IMR-90 (cell line): Measurements from ENCODE around the gene TMC3. TPM values are rescaled to one million over a fixed set of nuclear protein-coding genes. Genes with fewer than 3 reads are reported as not detected.
A peak's percentile ranks its signal among the peaks of the same experiment; 100 is the strongest.

ENCODE experiments used
- ATAC-seq: fragments of 200-7000 bp; cut with Tn5 transposase; 2 replicates; pipeline ENCODE4 v1.9.1; 2020; ENCODE audit warnings: low read depth, mild to moderate bottlenecking, moderate library complexity
- BruUV-seq: library from RNA; stranded (reverse); fragments of 400-500 nt; replicated peaks from 2 replicates; lab custom pipeline; 2021; lab: Mats Ljungman, UMichigan
- CTCF ChIA-PET: fragments of 300-600 bp; formaldehyde crosslinking; extraction: SDS; loops from one replicate; lab custom pipeline; 2021; ENCODE audit warnings: antibody characterized with exemption; lab: Yijun Ruan, JAX
- POLR2A ChIA-PET: fragments of 300-600 bp; sonication (Branson Sonifier 250); formaldehyde crosslinking; loops from one replicate; lab custom pipeline; 2022; ENCODE audit warnings: antibody characterized with exemption; ENCODE audit not compliant: unreplicated experiment; lab: Charles Lee
- DNase-seq: peaks from one replicate; pipeline ENCODE4 v3.0.0; 2013
- H2AFZ ChIP-seq: replicated peaks from 2 replicates; pipeline ENCODE3; 2013; ENCODE audit warnings: low read length, mild to moderate bottlenecking; ENCODE audit not compliant: poor library complexity
- H2AK5ac ChIP-seq: 2 replicates; pipeline ENCODE4 v1.6.1; 2013; ENCODE audit warnings: low read depth, low read length, inconsistent platforms
- H2AK9ac ChIP-seq: replicated peaks from 2 replicates; pipeline ENCODE3; 2013; ENCODE audit warnings: mild to moderate bottlenecking, low read depth, low read length, moderate library complexity; ENCODE audit not compliant: poor library complexity
- H2BK120ac ChIP-seq: 2 replicates; pipeline ENCODE4 v1.6.1; 2013; ENCODE audit warnings: low read depth, low read length, inconsistent platforms
- H2BK15ac ChIP-seq: 3 replicates; pipeline ENCODE4 v1.6.1; 2013; ENCODE audit warnings: low read depth, low read length, inconsistent platforms
- H2BK20ac ChIP-seq: 2 replicates; pipeline ENCODE4 v1.6.1; 2013; ENCODE audit warnings: low read depth, mild to moderate bottlenecking, inconsistent platforms, low read length, moderate library complexity
- H2BK5ac ChIP-seq: 2 replicates; pipeline ENCODE4 v1.6.1; 2013; ENCODE audit warnings: mild to moderate bottlenecking, low read depth, low read length, inconsistent platforms; ENCODE audit not compliant: poor library complexity, severe bottlenecking
- H3K14ac ChIP-seq: replicated peaks from 2 replicates; pipeline ENCODE4 v1.6.1; 2013; ENCODE audit warnings: low read depth, low read length, inconsistent platforms
- H3K18ac ChIP-seq: 2 replicates; pipeline ENCODE4 v1.6.1; 2013; ENCODE audit warnings: low read depth, low read length, control low read depth
- H3K23ac ChIP-seq: 2 replicates; pipeline ENCODE4 v1.6.1; 2013; ENCODE audit warnings: low read depth, low read length, inconsistent platforms
- H3K27ac ChIP-seq: 2 replicates; pipeline ENCODE4 v1.5.1; 2013; ENCODE audit warnings: mild to moderate bottlenecking, control low read depth, low read length; ENCODE audit not compliant: insufficient read depth
- H3K27me3 ChIP-seq: 2 replicates; pipeline ENCODE4 v1.6.1; 2013; ENCODE audit warnings: low read length; ENCODE audit not compliant: control insufficient read depth, insufficient read depth
- H3K36me3 ChIP-seq: 2 replicates; pipeline ENCODE4 v1.6.1; 2013; ENCODE audit warnings: low read length, mixed read lengths; ENCODE audit not compliant: control insufficient read depth, insufficient read depth
- H3K4ac ChIP-seq: 2 replicates; pipeline ENCODE4 v1.6.1; 2013; ENCODE audit warnings: low read depth, low read length, inconsistent platforms
- H3K4me1 ChIP-seq: 2 replicates; pipeline ENCODE4 v1.6.1; 2013; ENCODE audit warnings: low read length, mixed read lengths; ENCODE audit not compliant: control insufficient read depth, insufficient read depth
- H3K4me2 ChIP-seq: 2 replicates; pipeline ENCODE4 v1.6.1; 2013; ENCODE audit warnings: low read depth, mild to moderate bottlenecking, control low read depth, low read length, moderate library complexity
- H3K4me3 ChIP-seq: 2 replicates; pipeline ENCODE4 v1.5.1; 2013; ENCODE audit warnings: low read depth, mild to moderate bottlenecking, control low read depth, low read length, moderate library complexity; ENCODE audit not compliant: insufficient read depth
- H3K56ac ChIP-seq: 2 replicates; pipeline ENCODE4 v1.6.1; 2013; ENCODE audit warnings: low read length, inconsistent platforms; ENCODE audit not compliant: insufficient read depth; ENCODE audit errors: extremely low read depth
- H3K79me1 ChIP-seq, 2 experiments: 2 replicates each; pipeline ENCODE4 v1.6.1; 2013; ENCODE audit warnings: low read length in 2 of 2, inconsistent platforms in 1 of 2, low read depth in 1 of 2
- H3K9ac ChIP-seq: 2 replicates; pipeline ENCODE4 v1.6.1; 2013; ENCODE audit warnings: low read depth, low read length, control low read depth
- H3K9me1 ChIP-seq: 2 replicates; pipeline ENCODE4 v1.6.1; 2013; ENCODE audit warnings: low read length, inconsistent platforms; ENCODE audit not compliant: insufficient read depth
- H3K9me3 ChIP-seq: 2 replicates; pipeline ENCODE4 v1.6.1; 2013; ENCODE audit warnings: low read length; ENCODE audit not compliant: control insufficient read depth, insufficient read depth
- H4K20me1 ChIP-seq: 2 replicates; pipeline ENCODE4 v1.6.1; 2013; ENCODE audit warnings: low read length, inconsistent platforms; ENCODE audit not compliant: insufficient read depth
- H4K5ac ChIP-seq: 2 replicates; pipeline ENCODE4 v1.6.1; 2013; ENCODE audit warnings: mild to moderate bottlenecking, low read depth, low read length, control low read depth
- H4K8ac ChIP-seq, 2 experiments: 2 replicates each; pipeline ENCODE4 v1.6.1; 2013; ENCODE audit warnings: low read depth in 2 of 2, low read length in 2 of 2, control low read depth in 1 of 2, inconsistent platforms in 1 of 2
- H4K91ac ChIP-seq: 2 replicates; pipeline ENCODE4 v1.6.1; 2013; ENCODE audit warnings: low read depth, low read length, inconsistent platforms; ENCODE audit not compliant: insufficient read depth
- BHLHE40 ChIP-seq: fragments of 150-350 bp; IDR thresholded peaks from 2 replicates; pipeline ENCODE4 v1.6.1; 2016; ENCODE audit warnings: mild to moderate bottlenecking, low read depth, low read length
- CEBPB ChIP-seq: IDR thresholded peaks from 2 replicates; pipeline ENCODE4 v1.6.1; 2012; ENCODE audit warnings: low read depth, low read length, improper control_type of control experiment
- CHD1 ChIP-seq: IDR thresholded peaks from 2 replicates; pipeline ENCODE4 v1.6.1; 2012; ENCODE audit warnings: low read depth, low read length, improper control_type of control experiment
- FOS ChIP-seq: fragments of 150-350 bp; IDR thresholded peaks from 2 replicates; pipeline ENCODE4 v1.6.1; 2016; ENCODE audit warnings: low read depth, low read length
- MAFK ChIP-seq: IDR thresholded peaks from 2 replicates; pipeline ENCODE4 v1.6.1; 2012; ENCODE audit warnings: low read depth, low read length, improper control_type of control experiment
- NFE2L2 ChIP-seq: fragments of 150-350 bp; IDR thresholded peaks from 2 replicates; pipeline ENCODE4 v1.6.1; 2016; ENCODE audit warnings: low read depth, mild to moderate bottlenecking, low read length
- POLR2A ChIP-seq: IDR thresholded peaks from 2 replicates; pipeline ENCODE4 v1.6.1; 2012; ENCODE audit warnings: mild to moderate bottlenecking, low read depth, low read length
- RAD21 ChIP-seq: IDR thresholded peaks from 2 replicates; pipeline ENCODE4 v1.6.1; 2012; ENCODE audit warnings: low read length, improper control_type of control experiment
- RCOR1 ChIP-seq: IDR thresholded peaks from 2 replicates; pipeline ENCODE4 v1.6.1; 2012; ENCODE audit warnings: mild to moderate bottlenecking, low read length, improper control_type of control experiment; ENCODE audit not compliant: insufficient replicate concordance
- RFX5 ChIP-seq: IDR thresholded peaks from 2 replicates; pipeline ENCODE4 v1.8.0; 2012; ENCODE audit warnings: low read depth, mild to moderate bottlenecking, low read length, moderate library complexity
- WGBS, 2 experiments: methylation state at CpG; one replicate each; pipeline versions ENCODE4 v1.1.5 to v1.1.7; 2013; ENCODE audit warnings: missing lambda C conversion rate in 2 of 2; ENCODE audit not compliant: insufficient read length in 1 of 2; ENCODE audit errors: extremely low coverage in 2 of 2; 5-methylcytosine and 5-hydroxymethylcytosine counted together
- dilution Hi-C: fragments of 300-500 bp; cut with HindIII; formaldehyde crosslinking; loops from one replicate; pipeline ENCODE4 v1.14.3; 2018; ENCODE audit warnings: low sequenced_read_pairs; ENCODE audit not compliant: unreplicated experiment
- in situ Hi-C: fragments of 300-500 bp; cut with MboI; formaldehyde crosslinking; loops from 3 replicates; pipeline ENCODE4 v1.14.3; 2019; ENCODE audit warnings: low sequenced_read_pairs, inconsistent platforms, mixed read lengths
- intact Hi-C: fragments of 100-400 bp; cut with micrococcal nuclease; formaldehyde crosslinking; loops from 2 replicates; pipeline ENCODE4 v1.10.0; 2022
- polyA plus RNA-seq, 3 experiments: library from polyadenylated mRNA; depleted of rRNA; stranded (reverse); fragments of >200 nt; gene quantifications; 2 replicates each; pipeline ENCODE4 v1.2.3, GENCODE V29; 2012; ENCODE audit warnings: low replicate concordance in 1 of 3
- total RNA-seq: library from RNA; depleted of rRNA; stranded (reverse); fragments of >200 nt; gene quantifications from 2 replicates; pipeline ENCODE4 v1.2.3, GENCODE V29; 2012
- TF ChIP-seq, protein P1 (sequence below): fragments of 150-350 bp; IDR thresholded peaks from 2 replicates; pipeline ENCODE4 v1.6.1; 2016; ENCODE audit warnings: low read depth, mild to moderate bottlenecking, low read length, moderate library complexity, borderline replicate concordance
- TF ChIP-seq, protein P2 (sequence below): fragments of 150-350 bp; IDR thresholded peaks from 2 replicates; pipeline ENCODE4 v1.6.1; 2017; ENCODE audit warnings: mild to moderate bottlenecking, antibody characterized with exemption, low read length, low read depth
- TF ChIP-seq, protein P3 (sequence below): conservative IDR thresholded peaks from 2 replicates; pipeline ENCODE4 v1.5.1; 2012; ENCODE audit warnings: mild to moderate bottlenecking, low read depth, low read length, improper control_type of control experiment

The TMC3 gene
- total and polyA plus RNA-seq, 2 of the 4 experiments (the other 2 are of a cell fraction) = not detected

DNA sequence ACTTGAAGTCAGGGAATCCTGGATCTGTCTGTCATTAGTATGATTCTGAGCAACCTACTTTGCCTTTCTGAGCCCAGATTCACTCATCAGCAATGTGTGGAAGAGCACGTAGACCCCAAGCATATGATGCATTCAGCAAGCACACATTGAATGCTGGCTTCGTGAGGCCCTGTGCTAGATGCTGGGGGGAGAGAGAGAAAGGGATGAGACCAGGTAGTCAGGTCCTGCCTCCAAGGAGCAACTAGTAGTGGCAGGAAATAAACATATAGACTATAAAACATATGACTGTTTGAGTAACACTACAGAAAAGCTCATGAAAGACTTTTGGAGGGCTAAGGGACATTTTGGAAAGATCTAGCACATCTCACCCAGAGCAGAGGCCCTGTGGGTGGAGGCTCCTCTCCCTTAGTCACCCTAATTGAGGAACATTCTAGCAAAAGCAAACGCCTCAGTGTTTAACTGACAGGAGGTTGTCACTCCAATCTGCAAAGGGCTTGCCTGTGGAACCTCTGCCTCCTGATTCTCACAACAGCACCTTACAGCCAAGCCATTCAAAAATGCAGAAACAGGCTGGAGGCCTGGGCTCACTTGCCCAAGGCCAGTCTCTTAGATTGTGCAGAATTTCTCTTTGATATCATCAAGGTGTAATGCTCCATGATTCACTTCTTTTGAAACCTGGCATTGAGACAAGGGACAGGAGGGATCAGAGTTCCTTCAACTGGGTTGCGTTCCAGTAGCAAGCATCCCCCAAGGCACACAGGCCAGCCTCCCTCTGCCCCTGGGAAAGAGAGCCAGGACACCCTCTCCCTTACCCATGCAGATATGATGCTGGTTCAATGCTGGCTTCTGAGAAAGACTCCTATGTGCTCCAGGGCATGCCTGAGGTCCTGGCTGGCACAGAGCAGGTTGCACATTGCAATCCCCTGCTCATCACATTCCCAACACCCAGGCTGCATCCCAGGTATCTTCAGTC lies 76.1 kb downstream of the TMC3 start:
- peaks cover 19% of the 10 kb centered on the region; the same call in 1 of the 2 replicates for H3K36me3 ChIP-seq
- peak overlapping the region; percentile 82 for H3K14ac ChIP-seq
- H3K4ac ChIP-seq = no peak overlapping the region
- no peak overlapping the region for H2BK120ac ChIP-seq
- no peak overlapping the region for H2AK5ac ChIP-seq
- ChIA-PET POLR2A (no interaction called here), CTCF (no interaction called here)
- no peak overlapping the region for H2BK15ac ChIP-seq
- 100% methylated on average over 1 of the region's 4 CpGs; no CpG with 5 or more reads in 1 of the 2 experiments for WGBS, 2 experiments
- H3K9ac ChIP-seq = no peak overlapping the region
- H2AFZ ChIP-seq = peak overlapping the region; percentile 27
- intact Hi-C loops (no loop called here), dilution Hi-C loops (no loop called here), in situ Hi-C loops (no loop called here)
- no peak overlapping the region for H2BK5ac ChIP-seq
- TF ChIP-seq RCOR1 (no peak), FOS (no peak), CEBPB (no peak), NFE2L2 (no peak), RFX5 (no peak), CHD1 (no peak), POLR2A (no peak), RAD21 (no peak), BHLHE40 (no peak), MAFK (no peak)
- TF ChIP-seq, protein P1, sequence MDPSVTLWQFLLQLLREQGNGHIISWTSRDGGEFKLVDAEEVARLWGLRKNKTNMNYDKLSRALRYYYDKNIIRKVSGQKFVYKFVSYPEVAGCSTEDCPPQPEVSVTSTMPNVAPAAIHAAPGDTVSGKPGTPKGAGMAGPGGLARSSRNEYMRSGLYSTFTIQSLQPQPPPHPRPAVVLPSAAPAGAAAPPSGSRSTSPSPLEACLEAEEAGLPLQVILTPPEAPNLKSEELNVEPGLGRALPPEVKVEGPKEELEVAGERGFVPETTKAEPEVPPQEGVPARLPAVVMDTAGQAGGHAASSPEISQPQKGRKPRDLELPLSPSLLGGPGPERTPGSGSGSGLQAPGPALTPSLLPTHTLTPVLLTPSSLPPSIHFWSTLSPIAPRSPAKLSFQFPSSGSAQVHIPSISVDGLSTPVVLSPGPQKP = no peak
- TF ChIP-seq, protein P2, sequence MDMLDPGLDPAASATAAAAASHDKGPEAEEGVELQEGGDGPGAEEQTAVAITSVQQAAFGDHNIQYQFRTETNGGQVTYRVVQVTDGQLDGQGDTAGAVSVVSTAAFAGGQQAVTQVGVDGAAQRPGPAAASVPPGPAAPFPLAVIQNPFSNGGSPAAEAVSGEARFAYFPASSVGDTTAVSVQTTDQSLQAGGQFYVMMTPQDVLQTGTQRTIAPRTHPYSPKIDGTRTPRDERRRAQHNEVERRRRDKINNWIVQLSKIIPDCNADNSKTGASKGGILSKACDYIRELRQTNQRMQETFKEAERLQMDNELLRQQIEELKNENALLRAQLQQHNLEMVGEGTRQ = no peak
- TF ChIP-seq, protein P3, sequence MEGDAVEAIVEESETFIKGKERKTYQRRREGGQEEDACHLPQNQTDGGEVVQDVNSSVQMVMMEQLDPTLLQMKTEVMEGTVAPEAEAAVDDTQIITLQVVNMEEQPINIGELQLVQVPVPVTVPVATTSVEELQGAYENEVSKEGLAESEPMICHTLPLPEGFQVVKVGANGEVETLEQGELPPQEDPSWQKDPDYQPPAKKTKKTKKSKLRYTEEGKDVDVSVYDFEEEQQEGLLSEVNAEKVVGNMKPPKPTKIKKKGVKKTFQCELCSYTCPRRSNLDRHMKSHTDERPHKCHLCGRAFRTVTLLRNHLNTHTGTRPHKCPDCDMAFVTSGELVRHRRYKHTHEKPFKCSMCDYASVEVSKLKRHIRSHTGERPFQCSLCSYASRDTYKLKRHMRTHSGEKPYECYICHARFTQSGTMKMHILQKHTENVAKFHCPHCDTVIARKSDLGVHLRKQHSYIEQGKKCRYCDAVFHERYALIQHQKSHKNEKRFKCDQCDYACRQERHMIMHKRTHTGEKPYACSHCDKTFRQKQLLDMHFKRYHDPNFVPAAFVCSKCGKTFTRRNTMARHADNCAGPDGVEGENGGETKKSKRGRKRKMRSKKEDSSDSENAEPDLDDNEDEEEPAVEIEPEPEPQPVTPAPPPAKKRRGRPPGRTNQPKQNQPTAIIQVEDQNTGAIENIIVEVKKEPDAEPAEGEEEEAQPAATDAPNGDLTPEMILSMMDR = no peak
- no TSS peak for BruUV-seq
- no peak overlapping the region for H3K18ac ChIP-seq
- no peak for ATAC-seq
- no peak overlapping the region for H4K5ac ChIP-seq
- no peak overlapping the region for H3K4me2 ChIP-seq
- no peak for DNase-seq
- no peaks in the 10 kb centered on the region for H3K79me1 ChIP-seq
- H3K23ac ChIP-seq = no peak overlapping the region
- H3K27me3 ChIP-seq = no peaks in the 10 kb centered on the region
- H3K56ac ChIP-seq = no peak overlapping the region
- H3K9me3 ChIP-seq = no peaks in the 10 kb centered on the region
- H2BK20ac ChIP-seq = no peak overlapping the region
- H3K4me1 ChIP-seq = no peaks in the 10 kb centered on the region
- peaks cover 14% of the 10 kb centered on the region for H3K9me1 ChIP-seq
- no peak overlapping the region for H4K91ac ChIP-seq
- no peak overlapping the region for H3K4me3 ChIP-seq
- no peaks in the 10 kb centered on the region for H4K20me1 ChIP-seq
- no peak overlapping the region for H3K27ac ChIP-seq
- no peak overlapping the region for H2AK9ac ChIP-seq
- H4K8ac ChIP-seq = no peak overlapping the region
